HepG2 (cell line): Measurements from ENCODE around the gene SPESP1. TPM values are rescaled to one million over a fixed set of nuclear protein-coding genes. Genes with fewer than 3 reads are reported as not detected.

ENCODE experiments used
- ATAC-seq: fragments of 200-7000 bp; cut with Tn5 transposase; 3 replicates; pipeline ENCODE4 v1.9.1; 2020; ENCODE audit warnings: mild to moderate bottlenecking, moderate library complexity
- BruUV-seq: library from RNA; stranded (reverse); fragments of 400-500 nt; replicated peaks from 2 replicates; lab custom pipeline; 2021; lab: Mats Ljungman, UMichigan
- CTCF ChIA-PET: fragments of 300-600 bp; formaldehyde crosslinking; extraction: SDS; loops from one replicate; lab custom pipeline; 2021; ENCODE audit warnings: low total read pairs, inconsistent platforms, low intra/inter-chr PET ratio; lab: Yijun Ruan, JAX
- POLR2A ChIA-PET: fragments of 350-600 bp; sonication (Branson Sonifier 250); formaldehyde crosslinking; loops from one replicate; lab custom pipeline; 2020; ENCODE audit warnings: antibody characterized with exemption, inconsistent platforms; lab: Yijun Ruan, JAX
- DNase-seq: peaks from one replicate; pipeline ENCODE4 v3.0.0-alpha.2; 2015; ENCODE audit warnings: low spot score
- FAIRE-seq: peaks from 3 replicates; lab custom pipeline; 2011; peaks lifted over from hg19 to GRCh38; lab: Jason Lieb, UNC
- H2AFZ ChIP-seq: one replicate; pipeline ENCODE4 v1.6.1; 2011; ENCODE audit warnings: low read length, inconsistent platforms
- H3K27ac ChIP-seq: fragments of 300-600 bp; 3 replicates; pipeline ENCODE4 v1.8.0; 2011; ENCODE audit warnings: mixed run types, mild to moderate bottlenecking, mixed read lengths, low read length, inconsistent platforms; ENCODE audit not compliant: insufficient read depth; ENCODE audit errors: extremely low read length
- H3K27me3 ChIP-seq, 2 experiments: fragments of 200-600 bp in 1 of 2; 2 replicates in 1 of 2; 3 replicates in 1 of 2; pipeline versions ENCODE4 v1.6.0 to v1.8.0; 2011; ENCODE audit warnings: low read length in 2 of 2, mild to moderate bottlenecking in 2 of 2, moderate library complexity in 2 of 2, inconsistent platforms in 1 of 2; ENCODE audit not compliant: insufficient read depth in 2 of 2, control insufficient read depth in 1 of 2
- H3K36me3 ChIP-seq, 2 experiments: fragments of 200-600 bp in 1 of 2; replicated peaks in 1 of 2; 2 replicates in 1 of 2; 3 replicates in 1 of 2; pipeline versions ENCODE4 v1.5.1 to v1.8.0; 2011; ENCODE audit warnings: low read length in 2 of 2, inconsistent platforms in 1 of 2; ENCODE audit not compliant: insufficient read depth in 2 of 2, control insufficient read depth in 1 of 2
- H3K4me1 ChIP-seq: 2 replicates; pipeline ENCODE4 v1.5.1; 2012; ENCODE audit warnings: low read length, inconsistent platforms; ENCODE audit not compliant: insufficient read depth
- H3K4me2 ChIP-seq: 2 replicates; pipeline ENCODE4 v1.6.0; 2011; ENCODE audit warnings: low read depth, low read length, inconsistent platforms
- H3K4me3 ChIP-seq, 3 experiments: fragments of 200-600 bp in 1 of 3; sonication (generic), shearing (Covaris generic) in 1 of 3; replicated peaks in 1 of 3; 2 replicates each; pipeline ENCODE4 v1.5.1; 2011 to 2016; ENCODE audit warnings: low read length in 3 of 3, inconsistent platforms in 2 of 3, low read depth in 2 of 3, mild to moderate bottlenecking in 2 of 3, control low read depth in 1 of 3, mixed read lengths in 1 of 3; ENCODE audit not compliant: insufficient read depth in 1 of 3
- H3K79me2 ChIP-seq: one replicate; pipeline ENCODE4 v1.6.1; 2011; ENCODE audit warnings: low read length, inconsistent platforms; ENCODE audit not compliant: insufficient read depth
- H3K9ac ChIP-seq: 2 replicates; pipeline ENCODE4 v1.6.0; 2011; ENCODE audit warnings: mild to moderate bottlenecking, low read depth, low read length, inconsistent platforms; ENCODE audit not compliant: insufficient read depth
- H3K9me3 ChIP-seq: 2 replicates; pipeline ENCODE4 v1.5.1; 2012; ENCODE audit warnings: mild to moderate bottlenecking, low read length
- H4K20me1 ChIP-seq: 2 replicates; pipeline ENCODE4 v1.6.0; 2011; ENCODE audit warnings: inconsistent platforms, mild to moderate bottlenecking, low read length, moderate library complexity; ENCODE audit not compliant: insufficient read depth
- CC2D1A ChIP-seq: sonication (generic); formaldehyde crosslinking; IDR thresholded peaks from 2 replicates; pipeline ENCODE4 v1.8.1; 2023; ENCODE audit warnings: mild to moderate bottlenecking, missing genetic modification reagents
- DR1 ChIP-seq: sonication (generic); formaldehyde crosslinking; IDR thresholded peaks from 2 replicates; pipeline ENCODE4 v1.8.0; 2021; ENCODE audit warnings: mild to moderate bottlenecking, missing genetic modification reagents, inconsistent platforms
- KLF11 ChIP-seq: IDR thresholded peaks from 2 replicates; pipeline ENCODE4 v1.6.1; 2016; ENCODE audit warnings: missing compliant biosample characterization
- NFE2L1 ChIP-seq: sonication (generic); formaldehyde crosslinking; IDR thresholded peaks from 2 replicates; pipeline ENCODE4 v1.4.0; 2020; ENCODE audit warnings: missing genetic modification reagents, mild to moderate bottlenecking, borderline replicate concordance
- TBX3 ChIP-seq: fragments of 450-650 bp; IDR thresholded peaks from 2 replicates; pipeline ENCODE4 v1.6.1; 2017; ENCODE audit warnings: antibody characterized with exemption, mild to moderate bottlenecking, inconsistent platforms, borderline replicate concordance
- ZBTB37 ChIP-seq: sonication (generic); formaldehyde crosslinking; IDR thresholded peaks from 2 replicates; pipeline ENCODE4 v1.4.0; 2020; ENCODE audit warnings: mild to moderate bottlenecking, missing genetic modification reagents
- ZBTB44 ChIP-seq: sonication (generic); formaldehyde crosslinking; IDR thresholded peaks from 2 replicates; pipeline ENCODE4 v1.4.0; 2020; ENCODE audit warnings: missing genetic modification reagents
- ZMYM2 ChIP-seq: sonication (generic); formaldehyde crosslinking; IDR thresholded peaks from 2 replicates; pipeline ENCODE4 v1.8.0; 2022; ENCODE audit warnings: mild to moderate bottlenecking, missing genetic modification reagents
- ZNF280D ChIP-seq: sonication (generic); formaldehyde crosslinking; IDR thresholded peaks from 2 replicates; pipeline ENCODE4 v1.5.1; 2020; ENCODE audit warnings: mild to moderate bottlenecking, missing genetic modification reagents
- ZNF292 ChIP-seq: sonication (generic); formaldehyde crosslinking; IDR thresholded peaks from 2 replicates; pipeline ENCODE4 v1.8.1; 2022; ENCODE audit warnings: mild to moderate bottlenecking, low read depth, missing genetic modification reagents, borderline replicate concordance
- WGBS: methylation state at CpG from one replicate; pipeline ENCODE4 v1.1.6; 2017; ENCODE audit warnings: low lambda C conversion rate; 5-methylcytosine and 5-hydroxymethylcytosine counted together
- in situ Hi-C: cut with HindIII; loops from 2 replicates; pipeline ENCODE4 v1.10.0; 2017; ENCODE audit warnings: low pct_unique_long_range_greater_than_20kb; ENCODE audit not compliant: extremely low pct_ligation_motif_present
- intact Hi-C: fragments of 100-400 bp; cut with micrococcal nuclease; formaldehyde crosslinking; loops from one replicate; pipeline ENCODE4 v1.10.0; 2022; ENCODE audit not compliant: unreplicated experiment
- polyA plus RNA-seq, 8 experiments: library from polyadenylated mRNA; depleted of rRNA in 3 of 8; stranded (reverse) in 7 of 8; unstranded in 1 of 8; fragments of >200 nt; fragmentation: Illumina TruSeq in 4 of 8; extraction: Trizol in 4 of 8; gene quantifications; 2 replicates each; pipeline versions ENCODE4 v1.2.1 to v1.2.3, GENCODE V29; 2011 to 2016; ENCODE audit warnings: low read depth in 4 of 8, missing spikeins in 1 of 8, mixed read lengths in 1 of 8; ENCODE audit not compliant: insufficient read depth in 1 of 8
- total RNA-seq, 5 experiments: library from RNA; depleted of rRNA; stranded (reverse); fragments of >200 nt; fragmentation: Illumina TruSeq; extraction: Trizol; gene quantifications; 2 replicates each; pipeline ENCODE4 v1.2.3, GENCODE V29; 2016; ENCODE audit warnings: low read depth in 1 of 5

Gene SPESP1
- total and polyA plus RNA-seq, 2 of the 13 experiments (the other 11 are each of a cell fraction or from before 2014, with no cell fraction given), result not detected

GRCh38 chr15:68910816-68911215 is 19.5 kb upstream of the SPESP1 start:
- no peaks in the 10 kb centered on the region; the same call in 1 of the 2 replicates for H3K9me3 ChIP-seq
- DNase-seq (no peak), ATAC-seq (no peak), FAIRE-seq (no peak)
- H3K4me2 ChIP-seq, result no peak overlapping the region
- peaks cover 0 to 3% of the 10 kb centered on the region in 2 experiments; a peak in 1 of 5 replicates for H3K27me3 ChIP-seq
- H3K4me3 ChIP-seq, result no peak overlapping the region
- WGBS, result 3% methylated on average over 2 of the region's 2 CpGs
- no peak overlapping the region for H3K27ac ChIP-seq
- CTCF ChIA-PET, result no interaction called here
- H3K9ac ChIP-seq, result no peak overlapping the region
- no peaks in the 10 kb centered on the region for H3K79me2 ChIP-seq
- TF ChIP-seq ZBTB44 (CRISPR knock-in tag) (no peak), ZMYM2 (no peak), ZNF292 (CRISPR knock-in tag) (no peak)
- no TSS peak for BruUV-seq
- POLR2A ChIA-PET, result no interaction called here
- intact Hi-C loops (no loop called here), in situ Hi-C loops (no loop called here)
- H3K4me1 ChIP-seq, result no peaks in the 10 kb centered on the region
- no peaks in the 10 kb centered on the region for H3K36me3 ChIP-seq
- H4K20me1 ChIP-seq, result no peaks in the 10 kb centered on the region
- H2AFZ ChIP-seq, result no peak overlapping the region

GRCh38 chr15:68921926-68922325 is 8.4 kb upstream of the SPESP1 start:
- ATAC-seq, result no peak
- Histone ChIP-seq H3K27me3 (no peaks in the 10 kb centered on the region), H2AFZ (no peak overlapping the region), H3K27ac (no peak overlapping the region), H4K20me1 (no peaks in the 10 kb centered on the region), H3K79me2 (no peaks in the 10 kb centered on the region), H3K36me3 (no peaks in the 10 kb centered on the region), H3K4me1 (no peaks in the 10 kb centered on the region), H3K9ac (no peak overlapping the region), H3K4me2 (no peak overlapping the region), H3K9me3 (no peaks in the 10 kb centered on the region), H3K4me3 (no peak overlapping the region)
- FAIRE-seq, result no peak
- in situ Hi-C loops, result loop anchor here (10.0 kb wide), 1 partner anchor 367 kb away; no protein-coding TSS in a partner anchor
- ChIA-PET CTCF (no interaction called here), POLR2A (no interaction called here)
- intact Hi-C loops, result no loop called here
- no TSS peak for BruUV-seq
- 0% methylated on average over 1 of the region's 1 CpG for WGBS
- no peak for DNase-seq
- TF ChIP-seq CC2D1A (CRISPR knock-in tag) (no peak), ZBTB37 (CRISPR knock-in tag) (no peak), ZNF280D (no peak), DR1 (CRISPR knock-in tag) (no peak), KLF11 (no peak), TBX3 (no peak), NFE2L1 (CRISPR knock-in tag) (no peak)
